ENCODE results near the gene FAM20A. TPM values are rescaled to one million over a fixed set of nuclear protein-coding genes. Genes with fewer than 3 reads are reported as not detected.

The FAM20A gene
- total RNA-seq, 1 experiment from 2014 or later, result 0.34 TPM

- Mint-ChIP-seq H3K36me3 (ENCODE audit: insufficient read depth, unreplicated experiment) (no peaks in the 10 kb centered on the region), H3K4me3 (ENCODE audit: unreplicated experiment) (no peak overlapping the region), H3K9me3 (ENCODE audit: unreplicated experiment) (no peaks in the 10 kb centered on the region), H3K27ac (ENCODE audit: unreplicated experiment) (no peak overlapping the region), H3K27me3 (ENCODE audit: insufficient read depth, unreplicated experiment) (peaks cover 20% of the 10 kb centered on the region), H3K4me1 (ENCODE audit: low read depth, unreplicated experiment) (no peaks in the 10 kb centered on the region)
- Histone ChIP-seq H3K4me3 (ENCODE audit: low read depth, low read length) (no peak overlapping the region), H3K36me3 (ENCODE audit: control insufficient read depth, insufficient read depth, low read length) (no peaks in the 10 kb centered on the region), H3K27me3 (replicated peaks; ENCODE audit: control insufficient read depth, insufficient read depth, low read length) (no peaks in the 10 kb centered on the region; the same call in 1 of the 2 replicates), H3K9me3 (no peaks in the 10 kb centered on the region), H3K4me1 (peaks cover 4% of the 10 kb centered on the region; the same call in 1 of the 2 replicates)
- intact Hi-C loops (cut with micrococcal nuclease; ENCODE audit: unreplicated experiment), result no loop called here
- ChIA-PET CTCF (no interaction called here), POLR2A (no interaction called here)
- no TSS peak for BruUV-seq (replicated peaks)
- TF ChIP-seq CTCF (IDR thresholded peaks at IDR 0.05; ENCODE audit: insufficient read depth in 1 of 2, low read depth in 1 of 2, low read length in 1 of 2, severe bottlenecking in 1 of 2, unreplicated experiment in 1 of 2), result no peak
- no peak for DNase-seq
These were observed 39.2 kb upstream of the FAM20A start for GRCh38 chr17:68640242-68640989.

DNA sequence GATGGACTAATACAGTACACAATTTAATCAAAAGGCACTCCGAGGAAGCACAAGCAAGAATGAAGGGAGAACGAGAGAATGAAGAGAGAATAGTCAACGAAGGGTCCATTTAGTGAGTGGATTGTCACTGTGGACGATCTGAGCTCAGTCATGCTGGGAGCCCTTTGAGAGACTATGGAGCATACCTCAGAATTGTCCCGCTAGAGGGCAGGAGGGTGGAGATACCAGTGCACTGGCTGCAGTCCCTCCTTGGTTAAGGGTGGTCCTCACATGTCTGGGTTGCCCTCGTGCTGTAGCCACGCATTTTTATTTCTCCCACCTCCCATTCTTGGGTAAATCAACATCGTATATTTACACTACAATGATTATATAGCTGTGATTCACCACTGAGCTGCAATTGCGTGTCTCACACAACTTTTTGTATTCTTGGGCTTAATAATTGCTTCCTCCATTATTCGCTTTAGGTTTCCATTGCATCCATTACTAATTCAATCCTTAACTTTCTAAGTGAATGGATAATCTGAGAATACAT, 33.2 kb upstream of the FAM20A start:
- no peak overlapping the region for H3K4me3 Mint-ChIP-seq (ENCODE audit: unreplicated experiment)

DNA sequence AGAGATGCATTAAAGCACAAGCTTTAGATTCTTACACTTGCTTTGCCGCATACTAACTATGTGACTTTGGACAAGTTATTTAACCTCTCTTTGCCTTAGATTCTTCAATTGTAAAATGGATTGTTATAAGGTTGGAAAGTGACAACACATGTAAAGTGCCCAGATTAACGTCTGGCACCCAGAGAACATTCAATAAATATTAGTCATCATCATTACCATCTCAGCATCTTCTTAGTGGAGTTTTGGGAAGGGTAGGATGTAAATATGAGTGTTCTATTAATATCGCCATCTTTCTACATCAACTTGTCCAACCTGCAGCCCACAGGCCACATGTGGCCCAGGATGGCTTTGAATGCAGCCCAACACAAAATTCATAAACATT, 27.4 kb upstream of the FAM20A start:
- Mint-ChIP-seq H3K4me1 (ENCODE audit: low read depth, unreplicated experiment) (no peaks in the 10 kb centered on the region), H3K36me3 (ENCODE audit: insufficient read depth, unreplicated experiment) (no peaks in the 10 kb centered on the region), H3K27me3 (ENCODE audit: insufficient read depth, unreplicated experiment) (no peaks in the 10 kb centered on the region), H3K27ac (ENCODE audit: unreplicated experiment) (no peak overlapping the region), H3K9me3 (ENCODE audit: unreplicated experiment) (no peaks in the 10 kb centered on the region), H3K4me3 (ENCODE audit: unreplicated experiment) (no peak overlapping the region)
- Histone ChIP-seq H3K4me1 (no peaks in the 10 kb centered on the region), H3K36me3 (ENCODE audit: control insufficient read depth, insufficient read depth, low read length) (no peaks in the 10 kb centered on the region), H3K4me3 (ENCODE audit: low read depth, low read length) (no peak overlapping the region), H3K27me3 (replicated peaks; ENCODE audit: control insufficient read depth, insufficient read depth, low read length) (no peaks in the 10 kb centered on the region), H3K9me3 (no peaks in the 10 kb centered on the region)
- no peak for TF ChIP-seq CTCF (IDR thresholded peaks at IDR 0.05; ENCODE audit: insufficient read depth in 1 of 2, low read depth in 1 of 2, low read length in 1 of 2, severe bottlenecking in 1 of 2, unreplicated experiment in 1 of 2)
- ChIA-PET CTCF (no interaction called here), POLR2A (no interaction called here)
- DNase-seq, result no peak
- intact Hi-C loops (cut with micrococcal nuclease; ENCODE audit: unreplicated experiment), result no loop called here
- BruUV-seq (replicated peaks), result no TSS peak

More for the DNA sequence above, 33.2 kb upstream of the FAM20A start:
- Histone ChIP-seq H3K27me3 (replicated peaks; ENCODE audit: control insufficient read depth, insufficient read depth, low read length) (no peaks in the 10 kb centered on the region), H3K9me3 (no peaks in the 10 kb centered on the region), H3K4me1 (peaks cover 4% of the 10 kb centered on the region; the same call in 1 of the 2 replicates), H3K4me3 (ENCODE audit: low read depth, low read length) (no peak overlapping the region), H3K36me3 (ENCODE audit: control insufficient read depth, insufficient read depth, low read length) (no peaks in the 10 kb centered on the region)
- Mint-ChIP-seq H3K4me1 (ENCODE audit: low read depth, unreplicated experiment) (no peaks in the 10 kb centered on the region), H3K9me3 (ENCODE audit: unreplicated experiment) (no peaks in the 10 kb centered on the region), H3K36me3 (ENCODE audit: insufficient read depth, unreplicated experiment) (no peaks in the 10 kb centered on the region), H3K27ac (ENCODE audit: unreplicated experiment) (no peak overlapping the region), H3K27me3 (ENCODE audit: insufficient read depth, unreplicated experiment) (no peaks in the 10 kb centered on the region)
- POLR2A ChIA-PET, result no interaction called here
- intact Hi-C loops (cut with micrococcal nuclease; ENCODE audit: unreplicated experiment), result no loop called here
- BruUV-seq (replicated peaks), result no TSS peak
- CTCF ChIA-PET, result no interaction called here
- no peak for DNase-seq
- TF ChIP-seq CTCF (IDR thresholded peaks at IDR 0.05; ENCODE audit: insufficient read depth in 1 of 2, low read depth in 1 of 2, low read length in 1 of 2, severe bottlenecking in 1 of 2, unreplicated experiment in 1 of 2), result no peak

All from Caco-2 (cell line).